Spleen (tissue), 7 donors: Measurements from ENCODE around the gene RCC1.
"Not testable (repeated sequence)": the region's sequence is repeated elsewhere in the genome, so short reads cannot be mapped to it uniquely, and the experiment has no call there.

Experiments used
- CTCF ChIP-seq, 11 experiments: fragments of 200-600 bp in 7 of 11; fragments of 450-650 bp in 4 of 11; sonication (generic) in 4 of 11; IDR thresholded peaks in 8 of 11; conservative IDR thresholded peaks in 3 of 11; 1 replicate in 7 of 11; 2 replicates in 4 of 11; pipeline versions ENCODE4 v1.4.0 to v1.8.0; 2016 to 2021; ENCODE audit warnings: antibody characterized with exemption in 11 of 11, inconsistent platforms in 4 of 11, mild to moderate bottlenecking in 1 of 11
- POLR2A ChIP-seq, 3 donors: fragments of 450-650 bp; IDR thresholded peaks; one replicate each; pipeline ENCODE4 v1.5.1; 2017; ENCODE audit warnings: antibody characterized with exemption in 3 of 3, mild to moderate bottlenecking in 1 of 3
- POLR2AphosphoS5 ChIP-seq, 3 donors: sonication (generic); formaldehyde crosslinking; IDR thresholded peaks; one replicate each; pipeline ENCODE4 v1.5.1; 2017; ENCODE audit warnings: antibody characterized with exemption in 3 of 3
- donor health status: DM: no; HTN: no; CAD: no; lungs with moderate emphysema.
- donor health status: DM: no; HTN: no; CAD: no.
- donor health status: DM: no; HTN: no; CAD: no.

- not testable (repeated sequence) for TF ChIP-seq CTCF (IDR thresholded peaks at IDR 0.05 in 8 of 11, conservative IDR thresholded peaks at IDR 0.05 in 3 of 11); POLR2A (IDR thresholded peaks at IDR 0.05); POLR2AphosphoS5 (IDR thresholded peaks at IDR 0.05)
Observed at GRCh38 chr1:28586585-28587391, 80.9 kb downstream of the RCC1 start.
